Activated T-cell treated with anti-CD3 and anti-CD28 coated beads, Interleukin-2, amount 50 U/mL, for 4 hours (primary cell): Measurements from ENCODE around the gene LMNTD2. TPM values are rescaled to one million over a fixed set of nuclear protein-coding genes. Genes with fewer than 3 reads are reported as not detected.
A peak's percentile ranks its signal among the peaks of the same experiment; 100 is the strongest.
"Not testable (repeated sequence)": the region's sequence is repeated elsewhere in the genome, so short reads cannot be mapped to it uniquely, and the experiment has no call there.

Source experiments
- ATAC-seq, 2 donors: fragments of 200-7000 bp; cut with Tn5 transposase; one replicate each; pipeline ENCODE4 v1.10.0; 2021
- DNase-seq: peaks from one replicate; pipeline ENCODE4 v3.0.0-alpha.2; 2020
- H3K27me3 Mint-ChIP-seq: one replicate; pipeline ENCODE4 v1.8.0; 2021; ENCODE audit warnings: low read depth, mixed read lengths
- H3K36me3 Mint-ChIP-seq: one replicate; pipeline ENCODE4 v1.8.0; 2022; ENCODE audit warnings: mixed read lengths; ENCODE audit not compliant: insufficient read depth
- H3K4me1 Mint-ChIP-seq: one replicate; pipeline ENCODE4 v1.8.0; 2021; ENCODE audit warnings: low read depth, mixed read lengths
- H3K4me3 Mint-ChIP-seq: one replicate; pipeline ENCODE4 v1.8.0; 2021; ENCODE audit warnings: mild to moderate bottlenecking, moderate library complexity, mixed read lengths
- H3K9me3 Mint-ChIP-seq: one replicate; pipeline ENCODE4 v1.8.0; 2021; ENCODE audit warnings: mixed read lengths
- total RNA-seq, 3 donors: library from RNA; stranded (reverse); gene quantifications; one replicate each; pipeline ENCODE4 v1.2.1, GENCODE V29; 2021

The LMNTD2 gene
- total RNA-seq, 3 donors from 2014 or later = 0.71 to 1.3 (median 1.1) TPM

DNA sequence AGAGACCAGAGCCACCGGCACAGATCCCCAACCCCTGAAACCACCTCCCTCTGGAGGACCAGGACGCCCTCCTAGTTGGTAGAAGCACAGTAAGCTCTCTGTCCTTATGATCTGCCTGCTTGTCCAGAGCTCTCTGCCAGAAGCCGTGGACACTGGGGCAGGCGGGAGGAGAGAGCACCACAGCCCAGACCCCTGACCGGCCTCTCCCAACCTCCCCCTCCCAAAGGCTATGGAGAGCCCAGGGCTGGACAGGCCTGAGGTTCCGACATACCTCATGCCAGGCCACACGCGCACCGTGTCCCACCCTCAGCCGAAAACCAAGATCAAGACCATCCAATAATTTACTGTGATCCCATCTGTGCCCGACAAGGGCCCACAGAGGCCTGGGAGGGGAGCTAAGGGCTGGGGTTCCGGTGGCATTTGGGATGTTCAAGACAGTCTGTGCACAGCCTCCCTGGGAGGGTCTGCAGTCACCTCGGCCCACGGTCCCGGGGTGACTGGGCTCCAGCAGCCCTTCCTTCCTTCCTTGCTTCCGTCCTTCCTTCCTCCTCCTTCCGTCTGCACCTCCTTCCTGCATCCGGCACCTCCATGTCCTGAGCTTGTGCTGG is 28.5 kb downstream of the LMNTD2 start:
- Mint-ChIP-seq H3K9me3 (no peaks in the 10 kb centered on the region), H3K36me3 (peaks cover 2% of the 10 kb centered on the region), H3K27me3 (no peaks in the 10 kb centered on the region), H3K4me1 (peaks cover 14% of the 10 kb centered on the region), H3K4me3 (no peak overlapping the region)
- ATAC-seq (no peak), DNase-seq (no peak)

DNA sequence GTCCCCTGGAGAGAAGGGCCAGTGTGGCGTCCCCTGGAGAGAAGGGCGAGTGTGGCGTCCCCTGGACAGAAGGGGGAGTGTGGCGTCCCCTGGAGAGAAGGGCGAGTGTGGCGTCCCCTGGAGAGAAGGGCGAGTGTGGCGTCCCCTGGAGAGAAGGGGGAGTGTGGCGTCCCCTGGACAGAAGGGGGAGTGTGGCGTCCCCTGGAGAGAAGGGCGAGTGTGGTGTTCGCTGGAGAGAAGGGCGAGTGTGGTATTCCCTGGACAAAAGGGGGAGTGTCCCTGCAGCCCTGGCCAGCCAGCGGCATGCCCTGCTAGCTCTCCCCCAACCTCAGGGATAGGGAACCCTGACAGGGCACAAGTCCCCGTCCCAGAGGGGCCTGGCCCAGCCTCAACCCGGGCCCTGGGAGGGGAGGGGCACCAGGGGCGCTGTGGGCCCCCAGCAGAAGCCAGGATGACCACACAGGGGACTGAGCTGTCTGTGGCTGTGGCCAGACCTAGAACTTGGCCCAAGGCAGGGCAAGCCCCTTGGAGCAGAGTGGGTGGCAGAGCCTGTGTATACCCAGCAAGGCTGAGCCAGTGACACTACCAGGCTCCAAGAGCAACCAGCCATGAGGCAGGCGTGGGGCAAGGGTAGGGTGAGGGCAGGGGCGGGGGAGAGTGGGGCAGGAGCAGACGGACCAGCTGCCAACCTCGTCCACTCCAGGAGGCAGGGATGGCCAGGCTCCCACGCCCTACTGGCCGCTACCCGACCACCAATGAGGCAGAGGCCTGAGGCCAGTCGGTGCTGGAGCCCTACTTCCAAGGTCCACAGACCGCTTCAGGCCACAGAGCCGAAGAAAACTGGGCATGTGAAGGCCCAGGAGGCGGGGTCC is 29.3 kb downstream of the LMNTD2 start:
- DNase-seq (no peak), ATAC-seq (no peak)
- H3K36me3 Mint-ChIP-seq = peaks cover 2% of the 10 kb centered on the region
- no peaks in the 10 kb centered on the region for H3K9me3 Mint-ChIP-seq
- peaks cover 11% of the 10 kb centered on the region for H3K4me1 Mint-ChIP-seq
- H3K4me3 Mint-ChIP-seq = no peak overlapping the region
- H3K27me3 Mint-ChIP-seq = no peaks in the 10 kb centered on the region

DNA sequence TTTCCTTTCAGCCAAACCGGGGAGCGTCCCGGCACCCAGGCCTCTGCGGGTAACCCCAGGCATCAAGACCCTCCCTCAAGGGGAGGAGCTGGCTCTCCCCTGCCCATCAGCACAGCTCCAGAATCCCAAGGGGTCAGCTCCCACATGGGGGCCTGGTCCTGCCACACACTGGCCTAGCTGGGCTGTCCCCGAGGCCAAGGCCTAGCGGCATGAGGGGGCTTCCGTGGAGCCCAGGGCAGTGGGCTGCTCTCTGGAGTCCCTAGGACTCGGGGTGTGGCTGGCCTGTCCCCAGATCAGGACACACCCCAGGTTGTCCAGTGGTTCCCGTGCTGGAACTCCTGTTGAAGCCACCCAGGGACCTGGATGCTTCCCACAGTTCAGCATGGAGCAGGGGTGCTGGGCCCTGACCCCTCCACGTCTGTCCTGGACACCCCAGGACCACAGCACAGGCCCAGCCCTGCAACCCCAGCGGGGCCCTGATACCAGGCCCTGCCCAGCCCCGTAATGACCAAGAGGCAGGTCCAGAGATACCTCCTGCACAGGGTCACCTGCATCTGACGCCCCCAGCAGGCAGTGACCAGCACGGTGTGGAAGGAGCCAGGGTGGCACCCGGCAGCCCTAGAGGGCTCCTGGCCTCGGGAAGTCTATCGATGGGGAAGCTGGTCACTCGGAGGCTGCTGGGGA is 30.7 kb downstream of the LMNTD2 start:
- Mint-ChIP-seq H3K27me3 (no peaks in the 10 kb centered on the region), H3K4me1 (peaks cover 10% of the 10 kb centered on the region), H3K9me3 (no peaks in the 10 kb centered on the region), H3K4me3 (no peak overlapping the region), H3K36me3 (peaks cover 2% of the 10 kb centered on the region)
- ATAC-seq (no peak), DNase-seq (no peak)

DNA sequence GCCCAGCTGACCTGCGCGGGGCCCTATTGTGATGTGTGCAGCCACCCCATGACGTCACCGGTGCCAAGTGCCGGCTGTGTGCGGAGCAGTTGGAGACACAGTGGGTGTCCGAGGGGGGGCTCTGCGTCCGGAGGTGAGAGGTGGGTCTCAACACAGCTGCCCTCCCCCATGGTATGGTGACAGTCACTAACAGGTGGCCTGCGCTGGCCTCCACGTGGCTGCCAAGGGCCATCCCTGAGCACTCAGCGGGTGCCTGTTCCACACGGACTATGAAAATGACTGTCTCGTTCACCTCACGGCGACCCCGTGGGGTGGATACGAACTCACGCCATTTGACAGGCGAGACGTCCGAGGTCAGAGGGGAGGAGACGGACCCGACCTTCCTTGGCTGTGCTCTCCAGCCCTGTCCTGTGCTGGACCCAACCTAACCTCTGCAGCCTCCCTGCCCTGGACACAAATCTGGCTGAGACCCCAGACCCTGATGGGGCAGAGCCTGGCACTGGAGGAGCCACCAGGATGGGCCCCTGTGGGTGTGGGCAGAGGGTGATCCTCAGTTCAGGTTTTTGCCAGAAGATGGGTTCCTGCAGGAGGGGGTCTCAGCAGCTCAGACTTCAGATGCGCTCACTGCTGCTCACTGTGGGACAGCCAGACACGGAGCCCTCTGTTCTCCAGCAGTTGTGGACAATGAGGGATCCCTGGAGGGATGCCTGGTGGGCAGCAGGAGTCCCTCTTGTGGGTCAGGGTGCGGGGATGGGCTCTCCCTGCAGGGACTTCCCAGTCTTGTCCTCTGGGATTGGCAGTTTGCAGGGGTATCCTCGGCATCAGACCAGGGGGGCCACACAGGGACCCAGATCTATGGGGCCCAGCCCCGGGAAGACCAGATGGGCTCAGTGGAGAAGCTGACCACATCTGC is 31.5 kb downstream of the LMNTD2 start:
- DNase-seq (no peak), ATAC-seq (no peak)
- no peak overlapping the region for H3K4me3 Mint-ChIP-seq
- peaks cover 3% of the 10 kb centered on the region for H3K36me3 Mint-ChIP-seq
- H3K4me1 Mint-ChIP-seq = peaks cover 6% of the 10 kb centered on the region
- no peaks in the 10 kb centered on the region for H3K27me3 Mint-ChIP-seq
- no peaks in the 10 kb centered on the region for H3K9me3 Mint-ChIP-seq

DNA sequence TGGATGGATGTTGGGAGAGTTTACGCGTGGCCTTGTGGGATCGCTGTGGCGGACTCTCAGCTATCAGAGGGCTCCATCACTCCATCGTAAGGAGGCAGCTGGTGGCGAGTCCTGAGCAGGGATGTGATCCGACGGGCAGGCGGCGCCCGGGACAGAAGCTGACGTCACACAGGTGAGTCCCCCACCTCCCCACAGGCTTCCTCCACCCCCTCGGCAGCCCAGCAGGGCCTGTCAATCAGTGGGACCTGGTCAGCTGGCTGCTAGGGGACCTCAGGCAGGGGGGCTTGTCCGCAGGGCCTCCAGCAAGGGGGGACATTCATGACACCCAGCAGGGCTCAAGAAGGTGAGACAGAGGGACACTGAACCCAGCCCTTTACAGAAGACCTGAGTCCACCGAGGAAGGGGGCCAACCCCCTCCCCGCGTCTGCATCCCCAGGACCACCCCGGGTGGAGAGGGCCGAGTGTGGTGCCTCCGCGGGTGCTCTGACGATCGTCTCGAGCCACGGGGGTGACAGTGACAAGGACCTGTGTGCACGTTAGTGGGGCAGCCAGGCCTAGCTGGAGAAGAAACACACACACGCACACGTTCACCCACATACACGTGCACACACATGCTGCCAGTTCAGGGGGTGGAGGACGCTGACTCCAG is 32.2 kb downstream of the LMNTD2 start:
- ATAC-seq = no peak
- no peak for DNase-seq
- Mint-ChIP-seq H3K4me3 (no peak overlapping the region), H3K9me3 (no peaks in the 10 kb centered on the region), H3K27me3 (no peaks in the 10 kb centered on the region), H3K36me3 (peaks cover 5% of the 10 kb centered on the region), H3K4me1 (peaks cover 2% of the 10 kb centered on the region)

DNA sequence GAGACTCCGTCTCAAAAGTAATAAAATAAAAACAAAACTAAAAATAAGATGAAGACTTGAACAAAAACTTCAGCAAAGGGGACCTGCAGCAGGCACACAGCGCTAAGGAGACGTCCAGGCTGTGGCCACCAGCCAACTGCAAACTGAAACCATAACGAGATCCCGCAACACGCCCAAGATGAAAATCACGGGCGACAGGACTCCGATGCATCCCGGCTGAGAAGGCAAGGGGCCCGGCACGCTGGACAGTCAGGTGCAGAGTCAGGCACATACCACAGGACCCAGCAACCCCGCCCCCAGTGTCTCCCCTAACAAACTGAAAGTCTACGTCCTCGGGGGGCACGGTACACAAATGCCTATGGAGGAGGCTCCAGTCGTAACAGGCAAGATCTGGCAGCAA is 34.3 kb downstream of the LMNTD2 start:
- Mint-ChIP-seq H3K4me1 (no peaks in the 10 kb centered on the region), H3K27me3 (no peaks in the 10 kb centered on the region), H3K4me3 (no peak overlapping the region), H3K9me3 (no peaks in the 10 kb centered on the region), H3K36me3 (peaks cover 3% of the 10 kb centered on the region)
- DNase-seq = no peak
- ATAC-seq = no peak

- Mint-ChIP-seq H3K4me1 (peaks cover 3% of the 10 kb centered on the region), H3K9me3 (peaks cover 7% of the 10 kb centered on the region), H3K4me3 (no peak overlapping the region), H3K36me3 (peaks cover 4% of the 10 kb centered on the region), H3K27me3 (no peaks in the 10 kb centered on the region)
- DNase-seq (no peak), ATAC-seq (no peak)
Observed at GRCh38 chr11:521177-521688, 39.3 kb downstream of the LMNTD2 start.

- DNase-seq = no peak
- ATAC-seq = no peak
- Mint-ChIP-seq H3K27me3 (no peaks in the 10 kb centered on the region), H3K9me3 (peaks cover 7% of the 10 kb centered on the region), H3K36me3 (peaks cover 6% of the 10 kb centered on the region), H3K4me3 (no peak overlapping the region), H3K4me1 (peaks cover 3% of the 10 kb centered on the region)
Observed at GRCh38 chr11:520428-521176, 39.9 kb downstream of the LMNTD2 start.

- Mint-ChIP-seq H3K36me3 (peaks cover 10% of the 10 kb centered on the region), H3K9me3 (peaks cover 7% of the 10 kb centered on the region), H3K4me3 (peak overlapping the region; percentile 67), H3K27me3 (no peaks in the 10 kb centered on the region), H3K4me1 (peaks cover 3% of the 10 kb centered on the region)
- DNase-seq = peak; percentile 87
- peak; percentile 93 to 95 for ATAC-seq
Observed at GRCh38 chr11:518463-519202, 41.9 kb downstream of the LMNTD2 start.

- not testable (repeated sequence) for H3K9me3 Mint-ChIP-seq, H3K4me1 Mint-ChIP-seq, DNase-seq, H3K27me3 Mint-ChIP-seq, H3K4me3 Mint-ChIP-seq, ATAC-seq
- peaks cover 15% of the 10 kb centered on the region for H3K36me3 Mint-ChIP-seq
Observed at GRCh38 chr11:516918-517685, 43.4 kb downstream of the LMNTD2 start.

GRCh38 chr11:516400-516799 is 44.1 kb downstream of the LMNTD2 start:
- no peak for DNase-seq
- Mint-ChIP-seq H3K4me3 (no peak overlapping the region), H3K9me3 (peaks cover 7% of the 10 kb centered on the region), H3K36me3 (peaks cover 18% of the 10 kb centered on the region), H3K27me3 (no peaks in the 10 kb centered on the region), H3K4me1 (peaks cover 3% of the 10 kb centered on the region)
- no peak for ATAC-seq

GRCh38 chr11:515131-515530 is 45.4 kb downstream of the LMNTD2 start:
- ATAC-seq = no peak
- no peak for DNase-seq
- Mint-ChIP-seq H3K9me3 (peaks cover 7% of the 10 kb centered on the region), H3K27me3 (no peaks in the 10 kb centered on the region), H3K36me3 (peaks cover 20% of the 10 kb centered on the region), H3K4me3 (no peak overlapping the region), H3K4me1 (peaks cover 3% of the 10 kb centered on the region)
